ENCODE measurements around the gene CATSPER1. TPM values are rescaled to one million over a fixed set of nuclear protein-coding genes. Genes with fewer than 3 reads are reported as not detected.

CATSPER1 gene
- total and polyA plus RNA-seq, 2 experiments from 2014 or later = not detected

DNA sequence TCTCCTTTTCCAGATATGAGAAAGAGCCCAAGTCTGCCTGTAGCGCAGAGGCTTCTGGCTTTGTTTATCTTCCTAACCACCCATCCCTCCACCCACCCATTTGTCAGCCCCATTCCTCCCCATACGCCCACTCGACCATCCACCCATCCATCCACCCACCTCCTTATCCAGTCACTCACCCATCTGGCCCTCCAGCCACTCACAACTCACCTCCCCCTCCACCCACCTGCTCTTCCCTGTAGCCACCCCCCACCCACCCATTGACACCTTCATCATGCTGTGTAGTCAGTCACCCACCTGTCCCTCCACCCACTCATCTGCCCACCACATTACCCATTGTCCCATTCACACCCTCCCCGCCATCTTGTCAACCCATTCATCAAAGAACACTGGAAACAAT, 9.0 kb downstream of the CATSPER1 start:
- Mint-ChIP-seq H3K36me3 (ENCODE audit: low read depth) (no peaks in the 10 kb centered on the region), H3K27me3 (ENCODE audit: insufficient read depth, low read depth, poor library complexity) (peaks cover 13% of the 10 kb centered on the region), H3K27ac (no peak overlapping the region), H3K4me1 (no peaks in the 10 kb centered on the region), H3K4me3 (no peak overlapping the region), H3K9me3 (no peaks in the 10 kb centered on the region)
- Histone ChIP-seq H3F3A (replicated peaks; ENCODE audit: low read depth) (no peaks in the 10 kb centered on the region), H4K20me1 (replicated peaks; ENCODE audit: insufficient read depth) (no peaks in the 10 kb centered on the region), H3K27ac (ENCODE audit: low read depth) (no peak overlapping the region), H3K4me1 (ENCODE audit: insufficient read depth) (no peaks in the 10 kb centered on the region), H2AFZ (no peak overlapping the region), H3K4me2 (no peak overlapping the region), H3K27me3 (ENCODE audit: insufficient read depth) (peaks cover 9% of the 10 kb centered on the region; the same call in 1 of the 2 replicates), H3K79me2 (replicated peaks; ENCODE audit: insufficient read depth) (no peaks in the 10 kb centered on the region), H3K36me3 (ENCODE audit: insufficient read depth) (no peaks in the 10 kb centered on the region), H3K9me2 (ENCODE audit: insufficient read depth) (no peaks in the 10 kb centered on the region), H3K4me3 (no peak overlapping the region)
- no peak for ATAC-seq
- TF ChIP-seq EZH2 (IDR thresholded peaks at IDR 0.05; ENCODE audit: low read depth, unreplicated experiment) (no peak), NANOG (IDR thresholded peaks at IDR 0.05; ENCODE audit: borderline replicate concordance) (no peak), EZH2phosphoT487 (IDR thresholded peaks at IDR 0.05; ENCODE audit: unreplicated experiment) (no peak), ZNF331 (CRISPR knock-in tag; IDR thresholded peaks at IDR 0.05; ENCODE audit: low read depth) (no peak), STAT1 (IDR thresholded peaks at IDR 0.05; ENCODE audit: unreplicated experiment) (no peak), CREB1 (CRISPR knock-in tag; IDR thresholded peaks at IDR 0.05; ENCODE audit: low read depth) (no peak), ZNF114 (CRISPR knock-in tag; IDR thresholded peaks at IDR 0.05) (no peak), JUNB (IDR thresholded peaks at IDR 0.05; ENCODE audit: unreplicated experiment) (no peak), POLR2AphosphoS5 (IDR thresholded peaks at IDR 0.05; ENCODE audit: low read depth) (no peak)
- TF ChIP-seq, protein P1, sequence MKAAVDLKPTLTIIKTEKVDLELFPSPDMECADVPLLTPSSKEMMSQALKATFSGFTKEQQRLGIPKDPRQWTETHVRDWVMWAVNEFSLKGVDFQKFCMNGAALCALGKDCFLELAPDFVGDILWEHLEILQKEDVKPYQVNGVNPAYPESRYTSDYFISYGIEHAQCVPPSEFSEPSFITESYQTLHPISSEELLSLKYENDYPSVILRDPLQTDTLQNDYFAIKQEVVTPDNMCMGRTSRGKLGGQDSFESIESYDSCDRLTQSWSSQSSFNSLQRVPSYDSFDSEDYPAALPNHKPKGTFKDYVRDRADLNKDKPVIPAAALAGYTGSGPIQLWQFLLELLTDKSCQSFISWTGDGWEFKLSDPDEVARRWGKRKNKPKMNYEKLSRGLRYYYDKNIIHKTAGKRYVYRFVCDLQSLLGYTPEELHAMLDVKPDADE (IDR thresholded peaks at IDR 0.05) = no peak
- TF ChIP-seq, protein P2, sequence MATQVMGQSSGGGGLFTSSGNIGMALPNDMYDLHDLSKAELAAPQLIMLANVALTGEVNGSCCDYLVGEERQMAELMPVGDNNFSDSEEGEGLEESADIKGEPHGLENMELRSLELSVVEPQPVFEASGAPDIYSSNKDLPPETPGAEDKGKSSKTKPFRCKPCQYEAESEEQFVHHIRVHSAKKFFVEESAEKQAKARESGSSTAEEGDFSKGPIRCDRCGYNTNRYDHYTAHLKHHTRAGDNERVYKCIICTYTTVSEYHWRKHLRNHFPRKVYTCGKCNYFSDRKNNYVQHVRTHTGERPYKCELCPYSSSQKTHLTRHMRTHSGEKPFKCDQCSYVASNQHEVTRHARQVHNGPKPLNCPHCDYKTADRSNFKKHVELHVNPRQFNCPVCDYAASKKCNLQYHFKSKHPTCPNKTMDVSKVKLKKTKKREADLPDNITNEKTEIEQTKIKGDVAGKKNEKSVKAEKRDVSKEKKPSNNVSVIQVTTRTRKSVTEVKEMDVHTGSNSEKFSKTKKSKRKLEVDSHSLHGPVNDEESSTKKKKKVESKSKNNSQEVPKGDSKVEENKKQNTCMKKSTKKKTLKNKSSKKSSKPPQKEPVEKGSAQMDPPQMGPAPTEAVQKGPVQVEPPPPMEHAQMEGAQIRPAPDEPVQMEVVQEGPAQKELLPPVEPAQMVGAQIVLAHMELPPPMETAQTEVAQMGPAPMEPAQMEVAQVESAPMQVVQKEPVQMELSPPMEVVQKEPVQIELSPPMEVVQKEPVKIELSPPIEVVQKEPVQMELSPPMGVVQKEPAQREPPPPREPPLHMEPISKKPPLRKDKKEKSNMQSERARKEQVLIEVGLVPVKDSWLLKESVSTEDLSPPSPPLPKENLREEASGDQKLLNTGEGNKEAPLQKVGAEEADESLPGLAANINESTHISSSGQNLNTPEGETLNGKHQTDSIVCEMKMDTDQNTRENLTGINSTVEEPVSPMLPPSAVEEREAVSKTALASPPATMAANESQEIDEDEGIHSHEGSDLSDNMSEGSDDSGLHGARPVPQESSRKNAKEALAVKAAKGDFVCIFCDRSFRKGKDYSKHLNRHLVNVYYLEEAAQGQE (IDR thresholded peaks at IDR 0.05; ENCODE audit: unreplicated experiment) = no peak
- TF ChIP-seq, protein P3, sequence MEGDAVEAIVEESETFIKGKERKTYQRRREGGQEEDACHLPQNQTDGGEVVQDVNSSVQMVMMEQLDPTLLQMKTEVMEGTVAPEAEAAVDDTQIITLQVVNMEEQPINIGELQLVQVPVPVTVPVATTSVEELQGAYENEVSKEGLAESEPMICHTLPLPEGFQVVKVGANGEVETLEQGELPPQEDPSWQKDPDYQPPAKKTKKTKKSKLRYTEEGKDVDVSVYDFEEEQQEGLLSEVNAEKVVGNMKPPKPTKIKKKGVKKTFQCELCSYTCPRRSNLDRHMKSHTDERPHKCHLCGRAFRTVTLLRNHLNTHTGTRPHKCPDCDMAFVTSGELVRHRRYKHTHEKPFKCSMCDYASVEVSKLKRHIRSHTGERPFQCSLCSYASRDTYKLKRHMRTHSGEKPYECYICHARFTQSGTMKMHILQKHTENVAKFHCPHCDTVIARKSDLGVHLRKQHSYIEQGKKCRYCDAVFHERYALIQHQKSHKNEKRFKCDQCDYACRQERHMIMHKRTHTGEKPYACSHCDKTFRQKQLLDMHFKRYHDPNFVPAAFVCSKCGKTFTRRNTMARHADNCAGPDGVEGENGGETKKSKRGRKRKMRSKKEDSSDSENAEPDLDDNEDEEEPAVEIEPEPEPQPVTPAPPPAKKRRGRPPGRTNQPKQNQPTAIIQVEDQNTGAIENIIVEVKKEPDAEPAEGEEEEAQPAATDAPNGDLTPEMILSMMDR (conservative IDR thresholded peaks at IDR 0.05; ENCODE audit: low read depth in 2 of 2) = no peak
- TF ChIP-seq, protein P4, sequence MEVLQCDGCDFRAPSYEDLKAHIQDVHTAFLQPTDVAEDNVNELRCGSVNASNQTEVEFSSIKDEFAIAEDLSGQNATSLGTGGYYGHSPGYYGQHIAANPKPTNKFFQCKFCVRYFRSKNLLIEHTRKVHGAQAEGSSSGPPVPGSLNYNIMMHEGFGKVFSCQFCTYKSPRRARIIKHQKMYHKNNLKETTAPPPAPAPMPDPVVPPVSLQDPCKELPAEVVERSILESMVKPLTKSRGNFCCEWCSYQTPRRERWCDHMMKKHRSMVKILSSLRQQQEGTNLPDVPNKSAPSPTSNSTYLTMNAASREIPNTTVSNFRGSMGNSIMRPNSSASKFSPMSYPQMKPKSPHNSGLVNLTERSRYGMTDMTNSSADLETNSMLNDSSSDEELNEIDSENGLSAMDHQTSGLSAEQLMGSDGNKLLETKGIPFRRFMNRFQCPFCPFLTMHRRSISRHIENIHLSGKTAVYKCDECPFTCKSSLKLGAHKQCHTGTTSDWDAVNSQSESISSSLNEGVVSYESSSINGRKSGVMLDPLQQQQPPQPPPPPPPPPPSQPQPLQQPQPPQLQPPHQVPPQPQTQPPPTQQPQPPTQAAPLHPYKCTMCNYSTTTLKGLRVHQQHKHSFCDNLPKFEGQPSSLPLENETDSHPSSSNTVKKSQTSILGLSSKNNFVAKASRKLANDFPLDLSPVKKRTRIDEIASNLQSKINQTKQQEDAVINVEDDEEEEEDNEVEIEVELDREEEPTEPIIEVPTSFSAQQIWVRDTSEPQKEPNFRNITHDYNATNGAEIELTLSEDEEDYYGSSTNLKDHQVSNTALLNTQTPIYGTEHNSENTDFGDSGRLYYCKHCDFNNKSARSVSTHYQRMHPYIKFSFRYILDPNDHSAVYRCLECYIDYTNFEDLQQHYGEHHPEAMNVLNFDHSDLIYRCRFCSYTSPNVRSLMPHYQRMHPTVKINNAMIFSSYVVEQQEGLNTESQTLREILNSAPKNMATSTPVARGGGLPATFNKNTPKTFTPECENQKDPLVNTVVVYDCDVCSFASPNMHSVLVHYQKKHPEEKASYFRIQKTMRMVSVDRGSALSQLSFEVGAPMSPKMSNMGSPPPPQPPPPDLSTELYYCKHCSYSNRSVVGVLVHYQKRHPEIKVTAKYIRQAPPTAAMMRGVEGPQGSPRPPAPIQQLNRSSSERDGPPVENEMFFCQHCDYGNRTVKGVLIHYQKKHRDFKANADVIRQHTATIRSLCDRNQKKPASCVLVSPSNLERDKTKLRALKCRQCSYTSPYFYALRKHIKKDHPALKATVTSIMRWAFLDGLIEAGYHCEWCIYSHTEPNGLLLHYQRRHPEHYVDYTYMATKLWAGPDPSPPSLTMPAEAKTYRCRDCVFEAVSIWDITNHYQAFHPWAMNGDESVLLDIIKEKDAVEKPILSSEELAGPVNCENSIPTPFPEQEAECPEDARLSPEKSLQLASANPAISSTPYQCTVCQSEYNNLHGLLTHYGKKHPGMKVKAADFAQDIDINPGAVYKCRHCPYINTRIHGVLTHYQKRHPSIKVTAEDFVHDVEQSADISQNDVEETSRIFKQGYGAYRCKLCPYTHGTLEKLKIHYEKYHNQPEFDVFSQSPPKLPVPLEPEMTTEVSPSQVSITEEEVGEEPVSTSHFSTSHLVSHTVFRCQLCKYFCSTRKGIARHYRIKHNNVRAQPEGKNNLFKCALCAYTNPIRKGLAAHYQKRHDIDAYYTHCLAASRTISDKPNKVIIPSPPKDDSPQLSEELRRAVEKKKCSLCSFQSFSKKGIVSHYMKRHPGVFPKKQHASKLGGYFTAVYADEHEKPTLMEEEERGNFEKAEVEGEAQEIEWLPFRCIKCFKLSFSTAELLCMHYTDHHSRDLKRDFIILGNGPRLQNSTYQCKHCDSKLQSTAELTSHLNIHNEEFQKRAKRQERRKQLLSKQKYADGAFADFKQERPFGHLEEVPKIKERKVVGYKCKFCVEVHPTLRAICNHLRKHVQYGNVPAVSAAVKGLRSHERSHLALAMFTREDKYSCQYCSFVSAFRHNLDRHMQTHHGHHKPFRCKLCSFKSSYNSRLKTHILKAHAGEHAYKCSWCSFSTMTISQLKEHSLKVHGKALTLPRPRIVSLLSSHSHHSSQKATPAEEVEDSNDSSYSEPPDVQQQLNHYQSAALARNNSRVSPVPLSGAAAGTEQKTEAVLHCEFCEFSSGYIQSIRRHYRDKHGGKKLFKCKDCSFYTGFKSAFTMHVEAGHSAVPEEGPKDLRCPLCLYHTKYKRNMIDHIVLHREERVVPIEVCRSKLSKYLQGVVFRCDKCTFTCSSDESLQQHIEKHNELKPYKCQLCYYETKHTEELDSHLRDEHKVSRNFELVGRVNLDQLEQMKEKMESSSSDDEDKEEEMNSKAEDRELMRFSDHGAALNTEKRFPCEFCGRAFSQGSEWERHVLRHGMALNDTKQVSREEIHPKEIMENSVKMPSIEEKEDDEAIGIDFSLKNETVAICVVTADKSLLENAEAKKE (CRISPR knock-in tag; IDR thresholded peaks at IDR 0.05) = no peak
- DNase-seq (ENCODE audit: low spot score) = no peak
